IMR-90 (cell line): ENCODE measurements around the gene AGBL1. TPM values are rescaled to one million over a fixed set of nuclear protein-coding genes. Genes with fewer than 3 reads are reported as not detected.

Experiments
- ATAC-seq: fragments of 200-7000 bp; cut with Tn5 transposase; 2 replicates; pipeline ENCODE4 v1.9.1; 2020; ENCODE audit warnings: low read depth, mild to moderate bottlenecking, moderate library complexity
- BruUV-seq: library from RNA; stranded (reverse); fragments of 400-500 nt; replicated peaks from 2 replicates; lab custom pipeline; 2021; lab: Mats Ljungman, UMichigan
- CTCF ChIA-PET: fragments of 300-600 bp; formaldehyde crosslinking; extraction: SDS; loops from one replicate; lab custom pipeline; 2021; ENCODE audit warnings: antibody characterized with exemption; lab: Yijun Ruan, JAX
- POLR2A ChIA-PET: fragments of 300-600 bp; sonication (Branson Sonifier 250); formaldehyde crosslinking; loops from one replicate; lab custom pipeline; 2022; ENCODE audit warnings: antibody characterized with exemption; ENCODE audit not compliant: unreplicated experiment; lab: Charles Lee
- DNase-seq: peaks from one replicate; pipeline ENCODE4 v3.0.0; 2013
- H2AFZ ChIP-seq: replicated peaks from 2 replicates; pipeline ENCODE3; 2013; ENCODE audit warnings: low read length, mild to moderate bottlenecking; ENCODE audit not compliant: poor library complexity
- H2AK5ac ChIP-seq: 2 replicates; pipeline ENCODE4 v1.6.1; 2013; ENCODE audit warnings: low read depth, low read length, inconsistent platforms
- H2AK9ac ChIP-seq: replicated peaks from 2 replicates; pipeline ENCODE3; 2013; ENCODE audit warnings: mild to moderate bottlenecking, low read depth, low read length, moderate library complexity; ENCODE audit not compliant: poor library complexity
- H2BK120ac ChIP-seq: 2 replicates; pipeline ENCODE4 v1.6.1; 2013; ENCODE audit warnings: low read depth, low read length, inconsistent platforms
- H2BK15ac ChIP-seq: 3 replicates; pipeline ENCODE4 v1.6.1; 2013; ENCODE audit warnings: low read depth, low read length, inconsistent platforms
- H2BK20ac ChIP-seq: 2 replicates; pipeline ENCODE4 v1.6.1; 2013; ENCODE audit warnings: low read depth, mild to moderate bottlenecking, inconsistent platforms, low read length, moderate library complexity
- H2BK5ac ChIP-seq: 2 replicates; pipeline ENCODE4 v1.6.1; 2013; ENCODE audit warnings: mild to moderate bottlenecking, low read depth, low read length, inconsistent platforms; ENCODE audit not compliant: poor library complexity, severe bottlenecking
- H3K14ac ChIP-seq: replicated peaks from 2 replicates; pipeline ENCODE4 v1.6.1; 2013; ENCODE audit warnings: low read depth, low read length, inconsistent platforms
- H3K18ac ChIP-seq: 2 replicates; pipeline ENCODE4 v1.6.1; 2013; ENCODE audit warnings: low read depth, low read length, control low read depth
- H3K23ac ChIP-seq: 2 replicates; pipeline ENCODE4 v1.6.1; 2013; ENCODE audit warnings: low read depth, low read length, inconsistent platforms
- H3K27ac ChIP-seq: 2 replicates; pipeline ENCODE4 v1.5.1; 2013; ENCODE audit warnings: mild to moderate bottlenecking, control low read depth, low read length; ENCODE audit not compliant: insufficient read depth
- H3K27me3 ChIP-seq: 2 replicates; pipeline ENCODE4 v1.6.1; 2013; ENCODE audit warnings: low read length; ENCODE audit not compliant: control insufficient read depth, insufficient read depth
- H3K36me3 ChIP-seq: 2 replicates; pipeline ENCODE4 v1.6.1; 2013; ENCODE audit warnings: low read length, mixed read lengths; ENCODE audit not compliant: control insufficient read depth, insufficient read depth
- H3K4ac ChIP-seq: 2 replicates; pipeline ENCODE4 v1.6.1; 2013; ENCODE audit warnings: low read depth, low read length, inconsistent platforms
- H3K4me1 ChIP-seq: 2 replicates; pipeline ENCODE4 v1.6.1; 2013; ENCODE audit warnings: low read length, mixed read lengths; ENCODE audit not compliant: control insufficient read depth, insufficient read depth
- H3K4me2 ChIP-seq: 2 replicates; pipeline ENCODE4 v1.6.1; 2013; ENCODE audit warnings: low read depth, mild to moderate bottlenecking, control low read depth, low read length, moderate library complexity
- H3K4me3 ChIP-seq: 2 replicates; pipeline ENCODE4 v1.5.1; 2013; ENCODE audit warnings: low read depth, mild to moderate bottlenecking, control low read depth, low read length, moderate library complexity; ENCODE audit not compliant: insufficient read depth
- H3K56ac ChIP-seq: 2 replicates; pipeline ENCODE4 v1.6.1; 2013; ENCODE audit warnings: low read length, inconsistent platforms; ENCODE audit not compliant: insufficient read depth; ENCODE audit errors: extremely low read depth
- H3K79me1 ChIP-seq, 2 experiments: 2 replicates each; pipeline ENCODE4 v1.6.1; 2013; ENCODE audit warnings: low read length in 2 of 2, inconsistent platforms in 1 of 2, low read depth in 1 of 2
- H3K9ac ChIP-seq: 2 replicates; pipeline ENCODE4 v1.6.1; 2013; ENCODE audit warnings: low read depth, low read length, control low read depth
- H3K9me1 ChIP-seq: 2 replicates; pipeline ENCODE4 v1.6.1; 2013; ENCODE audit warnings: low read length, inconsistent platforms; ENCODE audit not compliant: insufficient read depth
- H3K9me3 ChIP-seq: 2 replicates; pipeline ENCODE4 v1.6.1; 2013; ENCODE audit warnings: low read length; ENCODE audit not compliant: control insufficient read depth, insufficient read depth
- H4K20me1 ChIP-seq: 2 replicates; pipeline ENCODE4 v1.6.1; 2013; ENCODE audit warnings: low read length, inconsistent platforms; ENCODE audit not compliant: insufficient read depth
- H4K5ac ChIP-seq: 2 replicates; pipeline ENCODE4 v1.6.1; 2013; ENCODE audit warnings: mild to moderate bottlenecking, low read depth, low read length, control low read depth
- H4K8ac ChIP-seq, 2 experiments: 2 replicates each; pipeline ENCODE4 v1.6.1; 2013; ENCODE audit warnings: low read depth in 2 of 2, low read length in 2 of 2, control low read depth in 1 of 2, inconsistent platforms in 1 of 2
- H4K91ac ChIP-seq: 2 replicates; pipeline ENCODE4 v1.6.1; 2013; ENCODE audit warnings: low read depth, low read length, inconsistent platforms; ENCODE audit not compliant: insufficient read depth
- FOS ChIP-seq: fragments of 150-350 bp; IDR thresholded peaks from 2 replicates; pipeline ENCODE4 v1.6.1; 2016; ENCODE audit warnings: low read depth, low read length
- MAFK ChIP-seq: IDR thresholded peaks from 2 replicates; pipeline ENCODE4 v1.6.1; 2012; ENCODE audit warnings: low read depth, low read length, improper control_type of control experiment
- MXI1 ChIP-seq: IDR thresholded peaks from 2 replicates; pipeline ENCODE4 v1.6.1; 2012; ENCODE audit warnings: low read depth, mild to moderate bottlenecking, low read length, moderate library complexity, borderline replicate concordance
- POLR2A ChIP-seq: IDR thresholded peaks from 2 replicates; pipeline ENCODE4 v1.6.1; 2012; ENCODE audit warnings: mild to moderate bottlenecking, low read depth, low read length
- RAD21 ChIP-seq: IDR thresholded peaks from 2 replicates; pipeline ENCODE4 v1.6.1; 2012; ENCODE audit warnings: low read length, improper control_type of control experiment
- RCOR1 ChIP-seq: IDR thresholded peaks from 2 replicates; pipeline ENCODE4 v1.6.1; 2012; ENCODE audit warnings: mild to moderate bottlenecking, low read length, improper control_type of control experiment; ENCODE audit not compliant: insufficient replicate concordance
- WGBS, 2 experiments: methylation state at CpG; one replicate each; pipeline versions ENCODE4 v1.1.5 to v1.1.7; 2013; ENCODE audit warnings: missing lambda C conversion rate in 2 of 2; ENCODE audit not compliant: insufficient read length in 1 of 2; ENCODE audit errors: extremely low coverage in 2 of 2; 5-methylcytosine and 5-hydroxymethylcytosine counted together
- dilution Hi-C: fragments of 300-500 bp; cut with HindIII; formaldehyde crosslinking; loops from one replicate; pipeline ENCODE4 v1.14.3; 2018; ENCODE audit warnings: low sequenced_read_pairs; ENCODE audit not compliant: unreplicated experiment
- in situ Hi-C: fragments of 300-500 bp; cut with MboI; formaldehyde crosslinking; loops from 3 replicates; pipeline ENCODE4 v1.14.3; 2019; ENCODE audit warnings: low sequenced_read_pairs, inconsistent platforms, mixed read lengths
- intact Hi-C: fragments of 100-400 bp; cut with micrococcal nuclease; formaldehyde crosslinking; loops from 2 replicates; pipeline ENCODE4 v1.10.0; 2022
- polyA plus RNA-seq, 3 experiments: library from polyadenylated mRNA; depleted of rRNA; stranded (reverse); fragments of >200 nt; gene quantifications; 2 replicates each; pipeline ENCODE4 v1.2.3, GENCODE V29; 2012; ENCODE audit warnings: low replicate concordance in 1 of 3
- total RNA-seq: library from RNA; depleted of rRNA; stranded (reverse); fragments of >200 nt; gene quantifications from 2 replicates; pipeline ENCODE4 v1.2.3, GENCODE V29; 2012
- TF ChIP-seq, protein P1 (sequence below): fragments of 150-350 bp; IDR thresholded peaks from 2 replicates; pipeline ENCODE4 v1.6.1; 2017; ENCODE audit warnings: mild to moderate bottlenecking, antibody characterized with exemption, low read length, low read depth

The AGBL1 gene
- total and polyA plus RNA-seq, 2 of the 4 experiments (the other 2 are of a cell fraction), result not detected

DNA sequence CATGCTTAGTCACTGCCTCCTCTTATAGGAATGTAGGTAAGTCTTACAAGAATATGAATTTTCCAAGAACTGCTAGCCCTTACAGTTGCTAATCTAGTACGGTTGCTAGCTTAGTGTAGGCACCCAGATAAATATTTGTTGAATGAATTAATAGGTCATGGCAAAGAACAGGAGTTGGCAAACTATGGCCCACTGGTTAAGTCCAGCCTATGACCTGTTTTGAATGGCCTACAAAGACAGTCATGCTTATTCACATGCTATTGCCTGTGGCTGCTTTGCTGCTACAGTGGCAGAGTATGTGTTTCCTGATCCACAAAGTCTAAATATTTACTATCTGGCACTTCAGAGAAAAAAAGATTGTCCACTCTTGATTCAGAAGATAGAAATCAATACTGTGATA is 631.8 kb downstream of the AGBL1 start:
- ChIA-PET POLR2A (no interaction called here), CTCF (interaction anchor here (0.5 kb wide), 1 partner anchor 1977 kb away, joined by 3 read pairs; no protein-coding TSS in a partner anchor)
- H2BK5ac ChIP-seq, result no peak overlapping the region
- H3K4me3 ChIP-seq, result no peak overlapping the region
- H4K8ac ChIP-seq, result no peak overlapping the region
- H3K4ac ChIP-seq, result no peak overlapping the region
- in situ Hi-C loops (no loop called here), dilution Hi-C loops (no loop called here), intact Hi-C loops (no loop called here)
- H2AK9ac ChIP-seq, result no peak overlapping the region
- no peak overlapping the region for H3K27ac ChIP-seq
- H3K9ac ChIP-seq, result no peak overlapping the region
- WGBS, 2 experiments, result no CpG with 5 or more reads among the region's 1 CpG
- no peak overlapping the region for H2BK15ac ChIP-seq
- no peaks in the 10 kb centered on the region for H3K4me1 ChIP-seq
- H4K5ac ChIP-seq, result no peak overlapping the region
- H3K18ac ChIP-seq, result no peak overlapping the region
- DNase-seq (no peak), ATAC-seq (no peak)
- H2AK5ac ChIP-seq, result no peak overlapping the region
- BruUV-seq, result no TSS peak
- no peak overlapping the region for H4K91ac ChIP-seq
- H3K9me1 ChIP-seq, result no peaks in the 10 kb centered on the region
- H3K56ac ChIP-seq, result no peak overlapping the region
- no peak overlapping the region for H3K14ac ChIP-seq
- H2BK120ac ChIP-seq, result no peak overlapping the region
- TF ChIP-seq POLR2A (no peak), MAFK (no peak), MXI1 (no peak), RCOR1 (no peak), RAD21 (no peak), FOS (no peak)
- TF ChIP-seq, protein P1, sequence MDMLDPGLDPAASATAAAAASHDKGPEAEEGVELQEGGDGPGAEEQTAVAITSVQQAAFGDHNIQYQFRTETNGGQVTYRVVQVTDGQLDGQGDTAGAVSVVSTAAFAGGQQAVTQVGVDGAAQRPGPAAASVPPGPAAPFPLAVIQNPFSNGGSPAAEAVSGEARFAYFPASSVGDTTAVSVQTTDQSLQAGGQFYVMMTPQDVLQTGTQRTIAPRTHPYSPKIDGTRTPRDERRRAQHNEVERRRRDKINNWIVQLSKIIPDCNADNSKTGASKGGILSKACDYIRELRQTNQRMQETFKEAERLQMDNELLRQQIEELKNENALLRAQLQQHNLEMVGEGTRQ, result no peak
- no peaks in the 10 kb centered on the region for H3K36me3 ChIP-seq
- no peak overlapping the region for H2AFZ ChIP-seq
- H3K9me3 ChIP-seq, result peaks cover 7% of the 10 kb centered on the region
- no peaks in the 10 kb centered on the region for H3K27me3 ChIP-seq
- H3K79me1 ChIP-seq, result no peaks in the 10 kb centered on the region
- no peaks in the 10 kb centered on the region for H4K20me1 ChIP-seq
- no peak overlapping the region for H3K4me2 ChIP-seq
- H2BK20ac ChIP-seq, result no peak overlapping the region
- H3K23ac ChIP-seq, result no peak overlapping the region
